HG03378 (cell line): ENCODE data around the gene CYB561D1.
A peak's percentile ranks its signal among the peaks of the same experiment; 100 is the strongest.

ENCODE experiments used
- ATAC-seq: cut with Tn5 transposase; IDR thresholded peaks from one replicate; pipeline ENCODE4 v1.9.1; 2021; ENCODE audit warnings: mild to moderate bottlenecking, moderate library complexity; ENCODE audit not compliant: unreplicated experiment

CYB561D1 gene

GRCh38 chr1:109479901-109480300, 14.0 kb upstream of the CYB561D1 start:
- ATAC-seq, result no peak

GRCh38 chr1:109481646-109482045, 12.2 kb upstream of the CYB561D1 start:
- no peak for ATAC-seq

- ATAC-seq, result no peak
Observed at GRCh38 chr1:109482242-109482641, 11.7 kb upstream of the CYB561D1 start.

GRCh38 chr1:109482791-109483671, 10.9 kb upstream of the CYB561D1 start:
- no peak for ATAC-seq

GRCh38 chr1:109483672-109484518, 10.0 kb upstream of the CYB561D1 start, which contains the start of gene ATXN7L2:
Gene ATXN7L2 (plus strand): TSS chr1:109483905. CDS start chr1:109483954, 49 bp downstream.
- ATAC-seq, result peak; percentile 46

- no peak for ATAC-seq
Observed at GRCh38 chr1:109484519-109484975, 9.3 kb upstream of the CYB561D1 start.

- no peak for ATAC-seq
Observed at GRCh38 chr1:109485001-109485400, 8.9 kb upstream of the CYB561D1 start.

GRCh38 chr1:109487261-109487660, 6.6 kb upstream of the CYB561D1 start:
- no peak for ATAC-seq

DNA sequence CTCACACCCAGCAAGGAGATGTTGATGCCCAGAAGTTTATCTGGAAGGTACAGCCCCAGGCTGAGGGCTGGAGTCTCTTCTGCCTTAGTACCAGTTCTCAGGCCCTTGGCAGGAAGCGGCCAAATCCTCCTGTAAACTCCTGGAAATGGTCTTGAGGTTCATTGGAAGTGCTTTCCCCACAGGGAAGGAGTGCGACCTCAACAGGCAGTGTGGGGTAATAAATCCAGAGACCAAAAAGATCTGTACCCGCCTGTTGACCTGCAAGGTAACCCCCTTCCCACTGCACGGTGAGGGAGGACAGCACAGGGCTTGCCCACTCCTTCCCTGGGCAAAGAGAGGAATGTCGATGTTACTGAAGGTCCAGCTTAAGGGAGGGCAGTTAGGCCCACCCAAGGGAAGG, 5.7 kb upstream of the CYB561D1 start:
- no peak for ATAC-seq

DNA sequence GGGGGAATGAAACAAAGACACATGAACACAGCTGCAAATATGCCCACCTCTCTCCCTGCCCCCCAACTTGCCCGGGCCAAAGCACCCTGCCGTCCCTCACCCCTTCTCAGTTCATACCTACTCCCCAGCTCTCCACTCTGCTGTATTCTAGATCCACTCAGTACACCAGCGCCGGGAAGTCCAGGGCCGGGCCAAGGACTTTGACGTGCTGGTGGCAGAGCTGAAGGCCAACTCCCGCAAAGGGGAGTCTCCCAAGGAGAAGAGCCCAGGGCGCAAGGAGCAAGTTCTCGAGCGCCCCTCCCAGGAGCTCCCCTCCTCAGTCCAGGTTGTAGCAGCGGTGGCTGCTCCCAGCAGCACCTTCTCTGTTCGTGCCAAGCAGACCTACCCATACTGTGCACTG, 5.2 kb upstream of the CYB561D1 start:
- no peak for ATAC-seq

DNA sequence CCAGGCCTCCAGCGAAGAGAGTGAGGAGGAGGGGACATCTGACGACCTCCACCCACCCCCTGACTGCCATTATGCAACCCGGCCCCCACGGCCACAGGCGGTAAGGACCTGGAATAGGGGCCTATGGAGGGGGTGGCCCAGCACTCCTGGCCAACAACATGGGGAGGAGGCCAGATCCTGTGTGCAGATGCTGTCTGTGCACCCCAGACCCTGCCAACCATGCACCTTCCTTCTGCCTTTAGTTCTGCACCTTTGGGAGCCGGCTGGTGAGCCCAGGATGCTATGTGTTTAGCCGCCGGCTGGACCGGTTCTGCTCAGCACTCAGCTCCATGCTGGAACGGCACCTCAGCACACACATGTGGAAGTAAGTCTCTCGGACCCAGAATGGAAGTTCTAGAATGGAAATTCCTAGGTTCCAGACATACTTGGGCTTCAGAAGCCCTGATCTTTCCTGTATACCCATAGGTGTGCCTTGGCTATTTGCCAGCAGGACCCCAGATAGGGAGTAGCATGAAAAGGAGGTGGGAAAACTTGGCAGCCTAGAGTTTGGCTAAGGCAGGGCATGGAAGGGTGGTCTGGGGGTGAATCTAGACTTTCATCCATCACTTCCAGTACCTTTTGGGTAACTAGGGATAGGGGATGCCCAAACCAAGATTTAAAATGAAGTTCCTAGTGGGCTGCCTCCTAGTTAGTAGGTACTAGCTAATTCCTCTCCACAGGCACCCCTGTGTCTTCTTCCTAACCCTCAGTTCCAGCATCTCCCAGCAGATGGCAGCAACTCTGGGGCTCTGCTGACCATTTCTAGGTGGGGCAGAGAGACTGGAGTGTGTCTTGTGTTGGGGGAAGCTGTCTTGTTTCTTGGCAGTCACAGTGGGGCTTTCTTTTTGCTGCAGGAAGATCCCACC, 3.6 kb upstream of the CYB561D1 start:
- ATAC-seq, result peak; percentile 35

DNA sequence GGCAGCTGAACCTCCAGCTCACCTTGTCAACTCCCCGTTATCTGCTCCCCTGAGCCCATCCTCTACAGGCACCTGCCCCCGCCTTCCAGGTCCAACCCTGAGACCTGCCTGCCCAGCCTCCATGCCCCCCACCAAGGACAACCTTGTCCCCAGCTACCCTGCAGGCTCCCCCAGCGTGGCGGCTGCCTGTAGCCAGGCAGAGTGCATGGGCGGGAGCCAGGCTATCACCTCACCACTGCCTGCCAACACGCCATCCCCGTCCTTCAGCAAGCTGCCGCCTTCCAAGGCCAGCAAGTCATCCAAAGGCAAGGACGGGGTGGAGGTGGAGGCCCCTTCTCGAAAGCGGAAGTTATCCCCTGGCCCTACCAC, 3.0 kb upstream of the CYB561D1 start:
- no peak for ATAC-seq

DNA sequence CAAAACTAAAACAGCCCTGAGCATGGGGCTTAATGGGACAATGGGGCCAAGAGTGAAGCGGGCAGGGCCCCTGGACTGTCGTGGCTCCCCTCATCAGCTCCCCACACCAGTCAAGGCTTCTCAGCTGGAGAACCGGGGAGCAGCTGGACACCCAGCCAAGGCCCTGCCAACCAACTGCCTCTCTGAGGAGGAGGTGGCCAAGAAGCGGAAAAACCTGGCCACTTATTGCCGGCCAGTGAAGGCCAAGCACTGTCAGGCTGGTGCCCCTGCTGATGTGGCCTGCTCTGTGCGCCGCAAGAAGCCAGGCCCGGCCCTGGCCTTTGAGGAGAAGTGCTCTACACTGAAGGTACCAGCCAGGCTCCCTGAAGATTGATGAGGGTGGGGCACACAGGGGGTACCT, 2.5 kb upstream of the CYB561D1 start:
- ATAC-seq, result no peak

- no peak for ATAC-seq
Observed at GRCh38 chr1:109492779-109493178, 1.1 kb upstream of the CYB561D1 start.

- no peak for ATAC-seq
Observed at GRCh38 chr1:109493227-109493626, 667 bp upstream of the CYB561D1 start.

DNA sequence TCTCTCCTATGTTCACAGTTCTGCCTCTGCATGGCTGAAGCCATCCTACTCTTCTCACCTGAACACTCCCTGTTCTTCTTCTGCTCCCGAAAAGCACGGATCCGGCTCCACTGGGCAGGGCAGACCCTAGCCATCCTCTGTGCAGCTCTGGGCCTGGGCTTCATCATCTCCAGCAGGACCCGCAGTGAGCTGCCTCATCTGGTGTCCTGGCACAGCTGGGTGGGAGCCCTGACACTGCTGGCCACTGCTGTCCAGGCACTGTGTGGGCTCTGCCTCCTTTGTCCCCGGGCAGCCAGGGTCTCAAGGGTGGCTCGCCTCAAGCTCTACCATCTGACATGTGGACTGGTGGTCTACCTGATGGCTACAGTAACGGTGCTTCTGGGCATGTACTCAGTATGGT, 1.8 kb downstream of the CYB561D1 start:
- ATAC-seq, result no peak

GRCh38 chr1:109497449-109498160, 3.7 kb downstream of the CYB561D1 start:
- no peak for ATAC-seq

DNA sequence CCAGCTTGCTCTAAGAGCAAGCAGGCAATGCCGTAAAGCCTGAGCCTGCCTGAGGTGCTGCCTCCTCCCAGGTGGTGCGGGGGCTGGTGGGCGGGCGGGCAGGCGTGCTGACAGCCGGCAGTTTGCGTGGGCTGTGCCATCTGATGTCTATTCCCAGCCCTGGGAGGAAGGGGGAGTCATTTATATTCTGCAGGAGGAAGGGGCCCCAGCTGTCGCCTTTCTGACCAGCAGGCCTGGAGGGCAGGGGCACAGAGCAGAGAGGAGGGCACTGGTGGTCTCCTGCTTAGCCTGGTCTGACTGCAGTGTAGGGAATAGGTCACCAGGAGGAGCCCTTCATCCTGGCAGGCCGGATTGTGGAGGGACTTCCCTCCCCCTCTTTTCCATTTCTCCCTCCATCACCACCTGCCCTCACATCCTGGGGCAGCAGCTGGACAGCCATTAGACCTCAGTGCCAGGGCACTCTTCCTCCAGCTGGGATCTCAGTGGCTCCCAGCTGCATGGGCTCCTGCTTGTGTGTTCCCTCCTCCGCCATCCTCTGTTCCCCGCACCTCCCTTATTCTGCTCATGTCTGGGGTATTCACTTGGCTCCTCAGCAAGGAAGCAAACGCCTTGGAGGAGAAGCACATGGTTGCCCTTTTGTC, 4.4 kb downstream of the CYB561D1 start:
- no peak for ATAC-seq

DNA sequence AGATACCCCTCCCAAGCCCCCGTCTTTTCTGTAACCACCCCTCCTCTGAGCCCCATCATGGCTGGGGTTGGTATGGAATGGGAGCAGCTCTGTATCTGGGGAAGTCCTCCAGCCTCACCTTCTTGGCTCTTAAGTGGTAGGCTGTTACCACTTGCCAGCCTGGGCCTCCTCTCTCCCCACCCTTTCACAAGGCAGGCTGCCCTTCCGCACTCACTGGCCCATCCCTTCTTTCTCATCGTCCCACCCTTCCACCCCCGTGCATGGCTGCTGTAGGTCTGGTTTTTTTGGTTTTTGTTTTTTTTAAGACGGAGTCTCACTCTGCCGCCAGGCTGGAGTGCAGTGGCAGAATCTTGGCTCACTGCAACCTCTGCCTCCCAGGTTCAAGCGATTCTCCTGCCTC, 5.2 kb downstream of the CYB561D1 start:
- no peak for ATAC-seq
